ENCODE measurements around the gene FGD4.

GRCh38 chr12:32522331-32523221 is 123.2 kb downstream of the FGD4 start:
- no peak for TF ChIP-seq EZH2 (IDR thresholded peaks at IDR 0.05; ENCODE audit: insufficient read depth, poor library complexity, severe bottlenecking)
- TF ChIP-seq EZH2phosphoT487 (IDR thresholded peaks at IDR 0.05; ENCODE audit: insufficient read depth, low read depth) = no peak

Data from GM23248 (cell line).